OCI-LY3 (cell line): ENCODE data around the gene NLN.

Source experiments
- H2AFZ ChIP-seq: fragments of 200-600, 300-600 bp; shearing (Covaris generic); 2 replicates; pipeline ENCODE4 v1.6.0; 2014; ENCODE audit warnings: antibody characterized with exemption, low read depth, low read length
- H3K27ac ChIP-seq: fragments of 200-600, 300-600 bp; sonication (generic); 2 replicates; pipeline ENCODE4 v1.5.1; 2014; ENCODE audit warnings: mild to moderate bottlenecking, low read length, moderate library complexity, mixed read lengths
- H3K27me3 ChIP-seq: fragments of 200-600, 300-600 bp; sonication (generic); 2 replicates; pipeline ENCODE4 v1.6.1; 2014; ENCODE audit warnings: low read depth, low read length, mixed read lengths
- H3K36me3 ChIP-seq: fragments of 200-600, 300-600 bp; sonication (generic); replicated peaks from 2 replicates; pipeline ENCODE3; 2014; ENCODE audit warnings: low read depth, low read length, mixed read lengths
- H3K4me1 ChIP-seq: fragments of 300-600, 200-600 bp; sonication (generic); 2 replicates; pipeline ENCODE4 v1.6.1; 2014; ENCODE audit warnings: low read length, mixed read lengths
- H3K4me2 ChIP-seq: fragments of 200-600, 300-600 bp; sonication (generic); 2 replicates; pipeline ENCODE4 v1.6.1; 2014; ENCODE audit warnings: low read length, mixed read lengths
- H3K4me3 ChIP-seq: fragments of 300-600, 200-600 bp; sonication (generic); 2 replicates; pipeline ENCODE4 v1.5.1; 2014; ENCODE audit warnings: antibody characterized with exemption, mild to moderate bottlenecking, low read length, moderate library complexity
- H3K79me2 ChIP-seq: fragments of 300-600, 200-600 bp; shearing (Covaris generic); 2 replicates; pipeline ENCODE4 v1.6.1; 2014; ENCODE audit warnings: mild to moderate bottlenecking, low read length, mixed read lengths
- H3K9ac ChIP-seq: fragments of 300-600, 200-600 bp; shearing (Covaris generic); 2 replicates; pipeline ENCODE4 v1.6.0; 2014; ENCODE audit warnings: mild to moderate bottlenecking, low read length, moderate library complexity
- H3K9me3 ChIP-seq: fragments of 200-600, 300-600 bp; shearing (Covaris generic); 2 replicates; pipeline ENCODE4 v1.6.1; 2014; ENCODE audit warnings: low read length, mixed read lengths; ENCODE audit not compliant: insufficient read depth
- H4K20me1 ChIP-seq: fragments of 200-600, 300-600 bp; sonication (generic); 2 replicates; pipeline ENCODE4 v1.6.1; 2016; ENCODE audit warnings: low read length, mixed read lengths; ENCODE audit not compliant: insufficient read depth
- CTCF ChIP-seq: fragments of 200-600, 300-600 bp; sonication (generic); IDR thresholded peaks from 2 replicates; pipeline ENCODE4 v1.5.1; 2014; ENCODE audit warnings: antibody characterized with exemption, low read length, low read depth
- EZH2phosphoT487 ChIP-seq: fragments of 200-600 bp; shearing (Covaris generic); IDR thresholded peaks from 2 replicates; pipeline ENCODE4 v1.6.1; 2018; ENCODE audit warnings: antibody characterized with exemption, mixed run types, low read depth

NLN gene

GRCh38 chr5:65707663-65708062 lies 14.3 kb upstream of the NLN start:
- H3K36me3 ChIP-seq, result peaks cover 10% of the 10 kb centered on the region
- no peaks in the 10 kb centered on the region for H3K9me3 ChIP-seq
- H3K27ac ChIP-seq, result no peak overlapping the region
- no peak for TF ChIP-seq CTCF
- TF ChIP-seq EZH2phosphoT487, result no peak
- H3K79me2 ChIP-seq, result no peaks in the 10 kb centered on the region
- H3K4me1 ChIP-seq, result no peaks in the 10 kb centered on the region
- H3K4me2 ChIP-seq, result no peak overlapping the region
- no peaks in the 10 kb centered on the region for H4K20me1 ChIP-seq
- H3K27me3 ChIP-seq, result no peaks in the 10 kb centered on the region
- H2AFZ ChIP-seq, result no peak overlapping the region
- no peak overlapping the region for H3K4me3 ChIP-seq
- H3K9ac ChIP-seq, result no peak overlapping the region

- H3K79me2 ChIP-seq, result no peaks in the 10 kb centered on the region
- no peak overlapping the region for H3K27ac ChIP-seq
- no peak overlapping the region for H3K9ac ChIP-seq
- TF ChIP-seq EZH2phosphoT487 (no peak), CTCF (no peak)
- H3K36me3 ChIP-seq, result peaks cover 6% of the 10 kb centered on the region
- H2AFZ ChIP-seq, result no peak overlapping the region
- H3K4me2 ChIP-seq, result no peak overlapping the region
- no peaks in the 10 kb centered on the region for H3K27me3 ChIP-seq
- H3K4me1 ChIP-seq, result no peaks in the 10 kb centered on the region
- no peak overlapping the region for H3K4me3 ChIP-seq
- H3K9me3 ChIP-seq, result no peaks in the 10 kb centered on the region
- no peaks in the 10 kb centered on the region for H4K20me1 ChIP-seq
These were observed 13.9 kb upstream of the NLN start for GRCh38 chr5:65708145-65708544.

- peaks cover 35% of the 10 kb centered on the region for H3K79me2 ChIP-seq
- H3K27me3 ChIP-seq, result no peaks in the 10 kb centered on the region
These were observed 3.3 kb upstream of the NLN start for GRCh38 chr5:65718576-65719310.

More at GRCh38 chr5:65718576-65719310, 3.3 kb upstream of the NLN start:
- no peak overlapping the region for H3K27ac ChIP-seq
- H3K9me3 ChIP-seq, result no peaks in the 10 kb centered on the region
- H3K4me1 ChIP-seq, result peaks cover 12% of the 10 kb centered on the region
- H3K4me2 ChIP-seq, result no peak overlapping the region
- TF ChIP-seq CTCF (no peak), EZH2phosphoT487 (no peak)
- H3K36me3 ChIP-seq, result peaks cover 18% of the 10 kb centered on the region
- H4K20me1 ChIP-seq, result peaks cover 5% of the 10 kb centered on the region; the same call in 1 of the 2 replicates
- H2AFZ ChIP-seq, result no peak overlapping the region
- no peak overlapping the region for H3K9ac ChIP-seq
- H3K4me3 ChIP-seq, result no peak overlapping the region
